ENCODE data around the gene UNCX.

Gene UNCX

DNA sequence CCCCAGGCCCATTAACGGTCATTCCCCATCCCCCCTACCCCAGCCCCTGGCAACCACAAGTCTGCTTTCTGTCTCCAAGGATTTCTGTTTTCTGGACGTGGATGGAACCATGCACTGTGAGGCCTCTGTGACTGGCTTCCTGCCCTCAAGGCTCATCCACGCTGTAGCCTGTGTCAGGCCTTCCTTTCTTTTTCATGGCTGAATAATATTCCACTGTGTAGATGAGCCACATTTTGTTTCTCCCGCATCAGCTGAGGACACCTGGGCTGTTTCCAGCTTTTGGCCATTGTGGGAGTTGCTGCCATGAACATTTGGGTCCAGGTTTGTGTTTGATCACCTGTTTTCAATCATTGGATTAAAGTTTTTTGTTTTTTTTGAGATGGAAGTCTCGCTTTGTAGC lies 50.0 kb downstream of the UNCX start:
- Histone ChIP-seq H3K36me3 (ENCODE audit: control insufficient read depth in 1 of 2, insufficient read depth in 2 of 2, low read depth in 1 of 2, low read length in 2 of 2) (no peaks in the 10 kb centered on the region), H3K4me3 (ENCODE audit: insufficient read depth in 1 of 2, low read depth in 1 of 2, low read length in 2 of 2) (no peak overlapping the region), H4K91ac (ENCODE audit: low read length) (no peak overlapping the region), H3K9ac (ENCODE audit: low read length) (no peak overlapping the region), H3K23ac (ENCODE audit: low read length in 2 of 2) (no peak overlapping the region), H2AFZ (ENCODE audit: low read depth, low read length) (no peak overlapping the region), H2BK12ac (ENCODE audit: low read length in 2 of 2) (no peak overlapping the region), H4K8ac (ENCODE audit: low read length) (no peak overlapping the region), H3K27ac (ENCODE audit: low read length, poor library complexity, severe bottlenecking) (no peak overlapping the region), H2BK120ac (ENCODE audit: low read depth, low read length) (no peak overlapping the region), H3K4me2 (ENCODE audit: low read length, poor library complexity, severe bottlenecking) (no peak overlapping the region), H3K27me3 (ENCODE audit: control insufficient read depth in 1 of 2, insufficient read depth in 1 of 2, low read length in 2 of 2) (peaks cover 7 to 44% of the 10 kb centered on the region in 2 experiments), H3K9me3 (ENCODE audit: control insufficient read depth, low read length) (no peaks in the 10 kb centered on the region), H3K18ac (ENCODE audit: low read depth in 1 of 2, low read length in 2 of 2) (no peak overlapping the region), H2BK5ac (ENCODE audit: low read depth, low read length, poor library complexity, severe bottlenecking) (no peak overlapping the region), H3K14ac (ENCODE audit: low read length in 2 of 2) (no peak overlapping the region), H3K79me1 (replicated peaks; ENCODE audit: low read length, poor library complexity, severe bottlenecking) (no peaks in the 10 kb centered on the region), H2AK5ac (ENCODE audit: low read length, severe bottlenecking) (no peak overlapping the region), H2BK15ac (ENCODE audit: low read depth, poor library complexity, severe bottlenecking) (no peak overlapping the region), H3K4ac (ENCODE audit: low read depth in 1 of 2, low read length in 2 of 2) (no peak overlapping the region), H3K4me1 (ENCODE audit: control insufficient read depth, insufficient read depth, low read depth, low read length) (no peaks in the 10 kb centered on the region)
- 82% methylated on average over 5 of the region's 5 CpGs for WGBS
- no peak for DNase-seq

DNA sequence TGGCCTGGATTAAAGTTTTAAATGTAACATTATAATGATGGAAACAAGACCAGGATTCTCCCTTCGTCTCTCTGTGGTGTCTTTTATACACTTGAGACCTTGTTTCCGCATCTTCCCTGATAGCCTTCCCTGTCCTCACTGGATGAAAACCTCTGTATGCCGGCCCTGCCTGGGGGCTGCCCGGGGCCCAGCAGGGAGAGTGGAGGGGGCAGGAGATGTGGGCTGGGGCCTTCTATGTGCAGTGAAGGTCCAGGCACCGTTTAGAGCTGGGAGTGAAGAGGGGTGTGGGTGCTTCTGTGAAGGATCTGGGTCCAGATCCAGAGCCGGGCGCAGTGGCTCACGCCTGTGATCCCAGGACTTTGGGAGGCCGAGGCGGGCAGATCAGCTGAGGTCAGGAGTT lies 50.7 kb downstream of the UNCX start:
- Histone ChIP-seq H3K4me3 (ENCODE audit: insufficient read depth in 1 of 2, low read depth in 1 of 2, low read length in 2 of 2) (no peak overlapping the region), H2BK12ac (ENCODE audit: low read length in 2 of 2) (no peak overlapping the region), H3K14ac (ENCODE audit: low read length in 2 of 2) (no peak overlapping the region), H3K4me2 (ENCODE audit: low read length, poor library complexity, severe bottlenecking) (no peak overlapping the region), H2BK15ac (ENCODE audit: low read depth, poor library complexity, severe bottlenecking) (no peak overlapping the region), H3K9me3 (ENCODE audit: control insufficient read depth, low read length) (no peaks in the 10 kb centered on the region), H2AK5ac (ENCODE audit: low read length, severe bottlenecking) (no peak overlapping the region), H3K23ac (ENCODE audit: low read length in 2 of 2) (no peak overlapping the region), H2BK5ac (ENCODE audit: low read depth, low read length, poor library complexity, severe bottlenecking) (no peak overlapping the region), H2AFZ (ENCODE audit: low read depth, low read length) (no peak overlapping the region), H3K27ac (ENCODE audit: low read length, poor library complexity, severe bottlenecking) (no peak overlapping the region), H3K27me3 (ENCODE audit: control insufficient read depth in 1 of 2, insufficient read depth in 1 of 2, low read length in 2 of 2) (peaks cover 12 to 46% of the 10 kb centered on the region in 2 experiments), H3K79me1 (replicated peaks; ENCODE audit: low read length, poor library complexity, severe bottlenecking) (no peaks in the 10 kb centered on the region), H3K4me1 (ENCODE audit: control insufficient read depth, insufficient read depth, low read depth, low read length) (no peaks in the 10 kb centered on the region), H3K4ac (ENCODE audit: low read depth in 1 of 2, low read length in 2 of 2) (no peak overlapping the region), H2BK120ac (ENCODE audit: low read depth, low read length) (no peak overlapping the region), H3K18ac (ENCODE audit: low read depth in 1 of 2, low read length in 2 of 2) (no peak overlapping the region), H3K36me3 (ENCODE audit: control insufficient read depth in 1 of 2, insufficient read depth in 2 of 2, low read depth in 1 of 2, low read length in 2 of 2) (no peaks in the 10 kb centered on the region), H4K8ac (ENCODE audit: low read length) (no peak overlapping the region), H3K9ac (ENCODE audit: low read length) (no peak overlapping the region), H4K91ac (ENCODE audit: low read length) (no peak overlapping the region)
- 82% methylated on average over 9 of the region's 10 CpGs for WGBS
- no peak for DNase-seq

- Histone ChIP-seq H4K8ac (ENCODE audit: low read length) (no peak overlapping the region), H3K27me3 (ENCODE audit: control insufficient read depth in 1 of 2, insufficient read depth in 1 of 2, low read length in 2 of 2) (peaks cover 20 to 50% of the 10 kb centered on the region in 2 experiments), H3K18ac (ENCODE audit: low read depth in 1 of 2, low read length in 2 of 2) (no peak overlapping the region), H3K4ac (ENCODE audit: low read depth in 1 of 2, low read length in 2 of 2) (no peak overlapping the region), H2BK5ac (ENCODE audit: low read depth, low read length, poor library complexity, severe bottlenecking) (no peak overlapping the region), H3K9me3 (ENCODE audit: control insufficient read depth, low read length) (no peaks in the 10 kb centered on the region), H2BK15ac (ENCODE audit: low read depth, poor library complexity, severe bottlenecking) (no peak overlapping the region), H3K4me3 (ENCODE audit: insufficient read depth in 1 of 2, low read depth in 1 of 2, low read length in 2 of 2) (no peak overlapping the region), H3K27ac (ENCODE audit: low read length, poor library complexity, severe bottlenecking) (no peak overlapping the region), H2AK5ac (ENCODE audit: low read length, severe bottlenecking) (no peak overlapping the region), H2BK12ac (ENCODE audit: low read length in 2 of 2) (no peak overlapping the region), H2BK120ac (ENCODE audit: low read depth, low read length) (no peak overlapping the region), H3K4me2 (ENCODE audit: low read length, poor library complexity, severe bottlenecking) (no peak overlapping the region), H4K91ac (ENCODE audit: low read length) (no peak overlapping the region), H3K79me1 (replicated peaks; ENCODE audit: low read length, poor library complexity, severe bottlenecking) (no peaks in the 10 kb centered on the region), H3K9ac (ENCODE audit: low read length) (no peak overlapping the region), H3K4me1 (ENCODE audit: control insufficient read depth, insufficient read depth, low read depth, low read length) (no peaks in the 10 kb centered on the region), H3K14ac (ENCODE audit: low read length in 2 of 2) (no peak overlapping the region), H2AFZ (ENCODE audit: low read depth, low read length) (no peak overlapping the region), H3K36me3 (ENCODE audit: control insufficient read depth in 1 of 2, insufficient read depth in 2 of 2, low read depth in 1 of 2, low read length in 2 of 2) (no peaks in the 10 kb centered on the region), H3K23ac (ENCODE audit: low read length in 2 of 2) (no peak overlapping the region)
- no peak for DNase-seq
- WGBS, result 81% methylated on average over 19 of the region's 19 CpGs
Measured at GRCh38 chr7:1283941-1284742, 51.5 kb downstream of the UNCX start.

- Histone ChIP-seq H2AFZ (ENCODE audit: low read depth, low read length) (no peak overlapping the region), H3K9ac (ENCODE audit: low read length) (no peak overlapping the region), H2BK5ac (ENCODE audit: low read depth, low read length, poor library complexity, severe bottlenecking) (no peak overlapping the region), H2BK12ac (ENCODE audit: low read length in 2 of 2) (no peak overlapping the region), H2AK5ac (ENCODE audit: low read length, severe bottlenecking) (no peak overlapping the region), H4K8ac (ENCODE audit: low read length) (no peak overlapping the region), H2BK120ac (ENCODE audit: low read depth, low read length) (no peak overlapping the region), H3K18ac (ENCODE audit: low read depth in 1 of 2, low read length in 2 of 2) (no peak overlapping the region), H3K4me1 (ENCODE audit: control insufficient read depth, insufficient read depth, low read depth, low read length) (peaks cover 1% of the 10 kb centered on the region), H3K9me3 (ENCODE audit: control insufficient read depth, low read length) (no peaks in the 10 kb centered on the region), H3K27ac (ENCODE audit: low read length, poor library complexity, severe bottlenecking) (no peak overlapping the region), H3K4ac (ENCODE audit: low read depth in 1 of 2, low read length in 2 of 2) (no peak overlapping the region), H3K27me3 (ENCODE audit: control insufficient read depth in 1 of 2, insufficient read depth in 1 of 2, low read length in 2 of 2) (peaks cover 28 to 57% of the 10 kb centered on the region in 2 experiments), H3K23ac (ENCODE audit: low read length in 2 of 2) (no peak overlapping the region), H4K91ac (ENCODE audit: low read length) (no peak overlapping the region), H3K36me3 (ENCODE audit: control insufficient read depth in 1 of 2, insufficient read depth in 2 of 2, low read depth in 1 of 2, low read length in 2 of 2) (no peaks in the 10 kb centered on the region), H3K14ac (ENCODE audit: low read length in 2 of 2) (no peak overlapping the region), H3K4me3 (ENCODE audit: insufficient read depth in 1 of 2, low read depth in 1 of 2, low read length in 2 of 2) (no peak overlapping the region), H3K4me2 (ENCODE audit: low read length, poor library complexity, severe bottlenecking) (no peak overlapping the region), H2BK15ac (ENCODE audit: low read depth, poor library complexity, severe bottlenecking) (no peak overlapping the region), H3K79me1 (replicated peaks; ENCODE audit: low read length, poor library complexity, severe bottlenecking) (no peaks in the 10 kb centered on the region)
- 83% methylated on average over 20 of the region's 20 CpGs for WGBS
- no peak for DNase-seq
Measured at GRCh38 chr7:1284743-1285458, 52.2 kb downstream of the UNCX start.
